ENCODE results near the gene STK11IP.

GRCh38 chr2:219608399-219608964 lies 10.8 kb downstream of the STK11IP start:
- TF ChIP-seq SMARCA5 (IDR thresholded peaks at IDR 0.05) (no peak), STAT6 (CRISPR knock-in tag; IDR thresholded peaks at IDR 0.05) (no peak), MLLT1 (IDR thresholded peaks at IDR 0.05) (no peak), CBFA2T3 (IDR thresholded peaks at IDR 0.05) (no peak), NR2C1 (IDR thresholded peaks at IDR 0.05) (no peak), NR2C1 (tag; IDR thresholded peaks at IDR 0.05) (no peak), NR2F6 (CRISPR knock-in tag; IDR thresholded peaks at IDR 0.05) (no peak), REST (IDR thresholded peaks at IDR 0.05; ENCODE audit: borderline replicate concordance) (no peak), REST (CRISPR knock-in tag; IDR thresholded peaks at IDR 0.05; ENCODE audit: low read depth) (no peak)

All from K562 (cell line).